Measurements from ENCODE around the gene RBP5.
A peak's percentile ranks its signal among the peaks of the same experiment; 100 is the strongest.
"Not testable (repeated sequence)": the region's sequence is repeated elsewhere in the genome, so short reads cannot be mapped to it uniquely, and the experiment has no call there.

The RBP5 gene

GRCh38 chr12:7122811-7123769, 5.6 kb downstream of the RBP5 start:
- DNase-seq (ENCODE audit: low spot score): no peak

- DNase-seq (ENCODE audit: low spot score): no peak
Measured at GRCh38 chr12:7121324-7121723, 7.4 kb downstream of the RBP5 start.

GRCh38 chr12:7120166-7120565, 8.5 kb downstream of the RBP5 start:
- DNase-seq (ENCODE audit: low spot score): no peak

GRCh38 chr12:7118881-7119280, 9.8 kb downstream of the RBP5 start:
- DNase-seq (ENCODE audit: low spot score): no peak

GRCh38 chr12:7117670-7118069, 11.0 kb downstream of the RBP5 start:
- DNase-seq (ENCODE audit: low spot score): no peak

- no peak for DNase-seq (ENCODE audit: low spot score)
Measured at GRCh38 chr12:7116916-7117315, 11.8 kb downstream of the RBP5 start.

GRCh38 chr12:7116196-7116595, 12.5 kb downstream of the RBP5 start:
- no peak for DNase-seq (ENCODE audit: low spot score)

GRCh38 chr12:7114851-7115250, 13.8 kb downstream of the RBP5 start:
- no peak for DNase-seq (ENCODE audit: low spot score)

- DNase-seq (ENCODE audit: low spot score): no peak
Measured at GRCh38 chr12:7114008-7114407, 14.7 kb downstream of the RBP5 start.

GRCh38 chr12:7113389-7113871, 15.3 kb downstream of the RBP5 start:
- DNase-seq (ENCODE audit: low spot score): peak; percentile 56

GRCh38 chr12:7112041-7112440, 16.6 kb downstream of the RBP5 start:
- DNase-seq (ENCODE audit: low spot score): no peak

- no peak for DNase-seq (ENCODE audit: low spot score)
Measured at GRCh38 chr12:7110661-7111060, 18.0 kb downstream of the RBP5 start.

- no peak for DNase-seq (ENCODE audit: low spot score)
Measured at GRCh38 chr12:7109572-7109920, 19.1 kb downstream of the RBP5 start.

- peak; percentile 79 for DNase-seq (ENCODE audit: low spot score)
Measured at GRCh38 chr12:7108796-7109571, 19.7 kb downstream of the RBP5 start, which contains the start of gene C1RL. Gene C1RL (minus strand): TSS chr12:7109214. CDS start chr12:7109180, 34 bp downstream.

- DNase-seq (ENCODE audit: low spot score): peak; percentile 77
Measured at GRCh38 chr12:7108003-7108795, 20.5 kb downstream of the RBP5 start.

GRCh38 chr12:7107636-7108002, 21.1 kb downstream of the RBP5 start:
- DNase-seq (ENCODE audit: low spot score): no peak

- not testable (repeated sequence) for DNase-seq (ENCODE audit: low spot score)
Measured at GRCh38 chr12:7107181-7107580, 21.5 kb downstream of the RBP5 start.

GRCh38 chr12:7106082-7106481, 22.6 kb downstream of the RBP5 start:
- no peak for DNase-seq (ENCODE audit: low spot score)

- no peak for DNase-seq (ENCODE audit: low spot score)
Measured at GRCh38 chr12:7103837-7104584, 24.7 kb downstream of the RBP5 start.

GRCh38 chr12:7102582-7102981, 26.1 kb downstream of the RBP5 start:
- DNase-seq (ENCODE audit: low spot score): no peak

GRCh38 chr12:7101694-7102131, 27.0 kb downstream of the RBP5 start:
- DNase-seq (ENCODE audit: low spot score): no peak

All from hepatic stellate cell (primary cell).